ENCODE measurements around the gene PLEK. TPM values are rescaled to one million over a fixed set of nuclear protein-coding genes. Genes with fewer than 3 reads are reported as not detected.

PLEK gene
- polyA plus RNA-seq, 1 donor from 2014 or later, result 0.07 TPM

DNA sequence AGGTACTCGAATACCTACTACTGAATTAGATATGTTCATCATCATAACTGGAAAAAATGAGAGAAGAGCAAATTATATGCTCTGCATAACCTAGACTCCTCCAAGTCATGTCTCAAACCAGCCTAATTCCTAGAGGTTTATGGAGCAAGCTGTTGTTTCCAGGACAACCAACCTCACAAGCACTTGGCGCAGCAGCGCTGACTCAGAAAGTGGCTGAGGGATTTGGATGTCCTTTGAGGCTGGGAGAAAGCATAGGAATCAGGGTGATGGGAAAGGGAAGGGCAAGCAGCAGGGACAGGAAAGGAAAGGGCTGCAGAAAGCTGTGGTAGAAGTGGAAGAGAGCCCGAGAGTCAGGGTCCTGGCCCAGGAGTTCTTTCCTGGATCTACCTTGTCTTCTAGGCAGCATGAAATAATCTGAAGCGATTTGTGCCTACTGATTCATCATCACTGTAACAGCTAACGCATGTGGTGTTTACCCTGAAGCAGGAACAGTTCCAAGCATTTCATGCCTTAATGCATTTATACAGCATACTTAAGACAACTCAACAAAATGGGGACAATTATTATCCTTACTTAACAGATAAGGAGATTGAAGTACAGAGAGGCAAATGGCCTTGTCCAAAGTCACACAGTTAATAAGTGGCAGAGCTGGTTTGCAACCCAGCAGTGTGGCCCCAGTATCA lies 3.7 kb downstream of the PLEK start:
- Histone ChIP-seq H4K20me1 (ENCODE audit: insufficient read depth) (no peaks in the 10 kb centered on the region), H3K36me3 (ENCODE audit: insufficient read depth, low read length) (no peaks in the 10 kb centered on the region), H3K4me2 (ENCODE audit: low read length) (peak overlapping the region; percentile 13), H3K9ac (ENCODE audit: low read length) (peak overlapping the region; percentile 10), H2AFZ (ENCODE audit: low read depth, low read length) (no peak overlapping the region), H3K79me2 (replicated peaks; ENCODE audit: insufficient read depth, low read length) (no peaks in the 10 kb centered on the region), H3K9me2 (ENCODE audit: insufficient read depth, low read length) (no peaks in the 10 kb centered on the region), H3F3A (ENCODE audit: insufficient read depth, low read length, poor library complexity, severe bottlenecking) (no peaks in the 10 kb centered on the region), H3K4me3 (ENCODE audit: low read length) (peak overlapping the region; percentile 43), H3K9me3 (ENCODE audit: low read length) (no peaks in the 10 kb centered on the region), H3K27ac (ENCODE audit: low read length) (peak overlapping the region; percentile 32), H3K27me3 (ENCODE audit: insufficient read depth, low read depth, low read length) (no peaks in the 10 kb centered on the region)
- TF ChIP-seq, protein P1, sequence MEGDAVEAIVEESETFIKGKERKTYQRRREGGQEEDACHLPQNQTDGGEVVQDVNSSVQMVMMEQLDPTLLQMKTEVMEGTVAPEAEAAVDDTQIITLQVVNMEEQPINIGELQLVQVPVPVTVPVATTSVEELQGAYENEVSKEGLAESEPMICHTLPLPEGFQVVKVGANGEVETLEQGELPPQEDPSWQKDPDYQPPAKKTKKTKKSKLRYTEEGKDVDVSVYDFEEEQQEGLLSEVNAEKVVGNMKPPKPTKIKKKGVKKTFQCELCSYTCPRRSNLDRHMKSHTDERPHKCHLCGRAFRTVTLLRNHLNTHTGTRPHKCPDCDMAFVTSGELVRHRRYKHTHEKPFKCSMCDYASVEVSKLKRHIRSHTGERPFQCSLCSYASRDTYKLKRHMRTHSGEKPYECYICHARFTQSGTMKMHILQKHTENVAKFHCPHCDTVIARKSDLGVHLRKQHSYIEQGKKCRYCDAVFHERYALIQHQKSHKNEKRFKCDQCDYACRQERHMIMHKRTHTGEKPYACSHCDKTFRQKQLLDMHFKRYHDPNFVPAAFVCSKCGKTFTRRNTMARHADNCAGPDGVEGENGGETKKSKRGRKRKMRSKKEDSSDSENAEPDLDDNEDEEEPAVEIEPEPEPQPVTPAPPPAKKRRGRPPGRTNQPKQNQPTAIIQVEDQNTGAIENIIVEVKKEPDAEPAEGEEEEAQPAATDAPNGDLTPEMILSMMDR (IDR thresholded peaks at IDR 0.05; ENCODE audit: poor library complexity, severe bottlenecking), result no peak
- TF ChIP-seq POLR2AphosphoS5 (IDR thresholded peaks at IDR 0.05) (no peak), MXI1 (conservative IDR thresholded peaks at IDR 0.05; ENCODE audit: poor library complexity, severe bottlenecking) (no peak), TAF1 (IDR thresholded peaks at IDR 0.05; ENCODE audit: low read depth) (no peak), EZH2 (IDR thresholded peaks at IDR 0.05; ENCODE audit: borderline replicate concordance, insufficient read depth, low read length, poor library complexity, severe bottlenecking) (no peak), EP300 (conservative IDR thresholded peaks at IDR 0.05; ENCODE audit: poor library complexity, severe bottlenecking) (no peak), SMC3 (conservative IDR thresholded peaks at IDR 0.05; ENCODE audit: poor library complexity) (no peak), RAD21 (conservative IDR thresholded peaks at IDR 0.05) (peak; percentile 12)
- TF ChIP-seq, protein P2, sequence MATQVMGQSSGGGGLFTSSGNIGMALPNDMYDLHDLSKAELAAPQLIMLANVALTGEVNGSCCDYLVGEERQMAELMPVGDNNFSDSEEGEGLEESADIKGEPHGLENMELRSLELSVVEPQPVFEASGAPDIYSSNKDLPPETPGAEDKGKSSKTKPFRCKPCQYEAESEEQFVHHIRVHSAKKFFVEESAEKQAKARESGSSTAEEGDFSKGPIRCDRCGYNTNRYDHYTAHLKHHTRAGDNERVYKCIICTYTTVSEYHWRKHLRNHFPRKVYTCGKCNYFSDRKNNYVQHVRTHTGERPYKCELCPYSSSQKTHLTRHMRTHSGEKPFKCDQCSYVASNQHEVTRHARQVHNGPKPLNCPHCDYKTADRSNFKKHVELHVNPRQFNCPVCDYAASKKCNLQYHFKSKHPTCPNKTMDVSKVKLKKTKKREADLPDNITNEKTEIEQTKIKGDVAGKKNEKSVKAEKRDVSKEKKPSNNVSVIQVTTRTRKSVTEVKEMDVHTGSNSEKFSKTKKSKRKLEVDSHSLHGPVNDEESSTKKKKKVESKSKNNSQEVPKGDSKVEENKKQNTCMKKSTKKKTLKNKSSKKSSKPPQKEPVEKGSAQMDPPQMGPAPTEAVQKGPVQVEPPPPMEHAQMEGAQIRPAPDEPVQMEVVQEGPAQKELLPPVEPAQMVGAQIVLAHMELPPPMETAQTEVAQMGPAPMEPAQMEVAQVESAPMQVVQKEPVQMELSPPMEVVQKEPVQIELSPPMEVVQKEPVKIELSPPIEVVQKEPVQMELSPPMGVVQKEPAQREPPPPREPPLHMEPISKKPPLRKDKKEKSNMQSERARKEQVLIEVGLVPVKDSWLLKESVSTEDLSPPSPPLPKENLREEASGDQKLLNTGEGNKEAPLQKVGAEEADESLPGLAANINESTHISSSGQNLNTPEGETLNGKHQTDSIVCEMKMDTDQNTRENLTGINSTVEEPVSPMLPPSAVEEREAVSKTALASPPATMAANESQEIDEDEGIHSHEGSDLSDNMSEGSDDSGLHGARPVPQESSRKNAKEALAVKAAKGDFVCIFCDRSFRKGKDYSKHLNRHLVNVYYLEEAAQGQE (IDR thresholded peaks at IDR 0.05; ENCODE audit: borderline replicate concordance), result peak; percentile 44

DNA sequence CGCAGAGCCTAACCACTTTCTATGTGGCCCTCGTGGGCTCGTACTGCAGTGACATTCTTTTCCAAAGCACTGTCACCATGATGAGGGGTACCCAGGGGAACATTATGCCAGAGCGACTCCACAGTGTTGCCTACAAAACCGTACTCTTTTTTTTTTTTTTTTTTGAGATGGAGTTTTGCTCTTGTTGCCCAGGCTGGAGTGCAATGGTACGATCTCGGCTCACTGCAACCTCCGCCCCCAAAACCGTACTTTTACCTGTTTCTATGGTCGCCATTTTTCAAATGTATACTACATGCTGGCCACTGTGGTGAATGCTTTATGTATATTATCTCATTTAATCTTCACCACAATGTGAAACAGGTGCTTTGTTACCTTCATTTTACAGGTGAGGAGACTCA lies 4.3 kb downstream of the PLEK start:
- Histone ChIP-seq H3K9me3 (ENCODE audit: low read length) (no peaks in the 10 kb centered on the region), H3K79me2 (replicated peaks; ENCODE audit: insufficient read depth, low read length) (no peaks in the 10 kb centered on the region), H3K4me3 (ENCODE audit: low read length) (no peak overlapping the region), H3K9me2 (ENCODE audit: insufficient read depth, low read length) (no peaks in the 10 kb centered on the region), H3K36me3 (ENCODE audit: insufficient read depth, low read length) (no peaks in the 10 kb centered on the region), H3K27ac (ENCODE audit: low read length) (no peak overlapping the region), H3F3A (ENCODE audit: insufficient read depth, low read length, poor library complexity, severe bottlenecking) (no peaks in the 10 kb centered on the region), H2AFZ (ENCODE audit: low read depth, low read length) (no peak overlapping the region), H3K4me2 (ENCODE audit: low read length) (no peak overlapping the region), H3K9ac (ENCODE audit: low read length) (no peak overlapping the region), H3K27me3 (ENCODE audit: insufficient read depth, low read depth, low read length) (no peaks in the 10 kb centered on the region), H4K20me1 (ENCODE audit: insufficient read depth) (no peaks in the 10 kb centered on the region)
- TF ChIP-seq SMC3 (conservative IDR thresholded peaks at IDR 0.05; ENCODE audit: poor library complexity) (no peak), RAD21 (conservative IDR thresholded peaks at IDR 0.05) (no peak), EZH2 (IDR thresholded peaks at IDR 0.05; ENCODE audit: borderline replicate concordance, insufficient read depth, low read length, poor library complexity, severe bottlenecking) (no peak), TAF1 (IDR thresholded peaks at IDR 0.05; ENCODE audit: low read depth) (no peak), MXI1 (conservative IDR thresholded peaks at IDR 0.05; ENCODE audit: poor library complexity, severe bottlenecking) (no peak), EP300 (conservative IDR thresholded peaks at IDR 0.05; ENCODE audit: poor library complexity, severe bottlenecking) (no peak), POLR2AphosphoS5 (IDR thresholded peaks at IDR 0.05) (no peak)
- TF ChIP-seq, protein P2 (IDR thresholded peaks at IDR 0.05; ENCODE audit: borderline replicate concordance), result no peak
- TF ChIP-seq, protein P1 (IDR thresholded peaks at IDR 0.05; ENCODE audit: poor library complexity, severe bottlenecking), result no peak
